ENCODE results near the gene PPP1R8. TPM values are rescaled to one million over a fixed set of nuclear protein-coding genes. Genes with fewer than 3 reads are reported as not detected.

The PPP1R8 gene
- total and polyA plus RNA-seq, 2 experiments from 2014 or later, result 13.4 to 50.5 TPM

GRCh38 chr1:27887215-27888021, 56.8 kb downstream of the PPP1R8 start:
- Histone ChIP-seq H2AFZ (no peak overlapping the region), H3K9me2 (ENCODE audit: insufficient read depth) (no peaks in the 10 kb centered on the region), H3K4me2 (no peak overlapping the region), H3K36me3 (ENCODE audit: insufficient read depth) (peaks cover 25% of the 10 kb centered on the region), H3K4me1 (ENCODE audit: insufficient read depth) (no peaks in the 10 kb centered on the region), H3K79me2 (replicated peaks; ENCODE audit: insufficient read depth) (no peaks in the 10 kb centered on the region), H3K27me3 (ENCODE audit: insufficient read depth) (no peaks in the 10 kb centered on the region), H3K4me3 (no peak overlapping the region), H3K27ac (ENCODE audit: low read depth) (no peak overlapping the region), H3F3A (replicated peaks; ENCODE audit: low read depth) (peaks cover 11% of the 10 kb centered on the region; the same call in 1 of the 2 replicates), H4K20me1 (replicated peaks; ENCODE audit: insufficient read depth) (peaks cover 6% of the 10 kb centered on the region; the same call in 1 of the 2 replicates)
- Mint-ChIP-seq H3K9me3 (no peaks in the 10 kb centered on the region), H3K4me3 (no peak overlapping the region), H3K36me3 (ENCODE audit: low read depth) (peaks cover 41% of the 10 kb centered on the region), H3K27me3 (ENCODE audit: insufficient read depth, low read depth, poor library complexity) (peaks cover 8% of the 10 kb centered on the region), H3K27ac (0 out of 2 replicates have a peak overlapping the region, but pooled peaks have one; percentile 59), H3K4me1 (no peaks in the 10 kb centered on the region)
- TF ChIP-seq NANOG (IDR thresholded peaks at IDR 0.05; ENCODE audit: borderline replicate concordance), result no peak
- TF ChIP-seq JUNB (IDR thresholded peaks at IDR 0.05; ENCODE audit: unreplicated experiment), result no peak
- no peak for TF ChIP-seq POLR2AphosphoS5 (IDR thresholded peaks at IDR 0.05; ENCODE audit: low read depth)
- no peak for TF ChIP-seq ZNF114 (CRISPR knock-in tag; IDR thresholded peaks at IDR 0.05)
- TF ChIP-seq REST (IDR thresholded peaks at IDR 0.05; ENCODE audit: unreplicated experiment), result no peak
- TF ChIP-seq, protein P1, sequence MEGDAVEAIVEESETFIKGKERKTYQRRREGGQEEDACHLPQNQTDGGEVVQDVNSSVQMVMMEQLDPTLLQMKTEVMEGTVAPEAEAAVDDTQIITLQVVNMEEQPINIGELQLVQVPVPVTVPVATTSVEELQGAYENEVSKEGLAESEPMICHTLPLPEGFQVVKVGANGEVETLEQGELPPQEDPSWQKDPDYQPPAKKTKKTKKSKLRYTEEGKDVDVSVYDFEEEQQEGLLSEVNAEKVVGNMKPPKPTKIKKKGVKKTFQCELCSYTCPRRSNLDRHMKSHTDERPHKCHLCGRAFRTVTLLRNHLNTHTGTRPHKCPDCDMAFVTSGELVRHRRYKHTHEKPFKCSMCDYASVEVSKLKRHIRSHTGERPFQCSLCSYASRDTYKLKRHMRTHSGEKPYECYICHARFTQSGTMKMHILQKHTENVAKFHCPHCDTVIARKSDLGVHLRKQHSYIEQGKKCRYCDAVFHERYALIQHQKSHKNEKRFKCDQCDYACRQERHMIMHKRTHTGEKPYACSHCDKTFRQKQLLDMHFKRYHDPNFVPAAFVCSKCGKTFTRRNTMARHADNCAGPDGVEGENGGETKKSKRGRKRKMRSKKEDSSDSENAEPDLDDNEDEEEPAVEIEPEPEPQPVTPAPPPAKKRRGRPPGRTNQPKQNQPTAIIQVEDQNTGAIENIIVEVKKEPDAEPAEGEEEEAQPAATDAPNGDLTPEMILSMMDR (conservative IDR thresholded peaks at IDR 0.05; ENCODE audit: low read depth in 2 of 2), result no peak
- ATAC-seq, result no peak
- DNase-seq (ENCODE audit: low spot score), result no peak

GRCh38 chr1:27889506-27889905, 58.9 kb downstream of the PPP1R8 start:
- peaks cover 53% of the 10 kb centered on the region for H3K36me3 Mint-ChIP-seq (ENCODE audit: low read depth)
- TF ChIP-seq STAT1 (IDR thresholded peaks at IDR 0.05; ENCODE audit: unreplicated experiment), result no peak
- TF ChIP-seq, protein P1 (conservative IDR thresholded peaks at IDR 0.05; ENCODE audit: low read depth in 2 of 2), result no peak
- no peak for TF ChIP-seq REST (IDR thresholded peaks at IDR 0.05; ENCODE audit: unreplicated experiment)
- TF ChIP-seq EZH2phosphoT487 (IDR thresholded peaks at IDR 0.05; ENCODE audit: unreplicated experiment), result no peak
- no peak for TF ChIP-seq EZH2 (IDR thresholded peaks at IDR 0.05; ENCODE audit: low read depth, unreplicated experiment)
- TF ChIP-seq NANOG (IDR thresholded peaks at IDR 0.05; ENCODE audit: borderline replicate concordance), result no peak
- TF ChIP-seq, protein P2, sequence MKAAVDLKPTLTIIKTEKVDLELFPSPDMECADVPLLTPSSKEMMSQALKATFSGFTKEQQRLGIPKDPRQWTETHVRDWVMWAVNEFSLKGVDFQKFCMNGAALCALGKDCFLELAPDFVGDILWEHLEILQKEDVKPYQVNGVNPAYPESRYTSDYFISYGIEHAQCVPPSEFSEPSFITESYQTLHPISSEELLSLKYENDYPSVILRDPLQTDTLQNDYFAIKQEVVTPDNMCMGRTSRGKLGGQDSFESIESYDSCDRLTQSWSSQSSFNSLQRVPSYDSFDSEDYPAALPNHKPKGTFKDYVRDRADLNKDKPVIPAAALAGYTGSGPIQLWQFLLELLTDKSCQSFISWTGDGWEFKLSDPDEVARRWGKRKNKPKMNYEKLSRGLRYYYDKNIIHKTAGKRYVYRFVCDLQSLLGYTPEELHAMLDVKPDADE (IDR thresholded peaks at IDR 0.05), result no peak

More at GRCh38 chr1:27889506-27889905, 58.9 kb downstream of the PPP1R8 start:
- H3K36me3 ChIP-seq (ENCODE audit: insufficient read depth), result peaks cover 45% of the 10 kb centered on the region
- H4K20me1 ChIP-seq (replicated peaks; ENCODE audit: insufficient read depth), result peaks cover 7% of the 10 kb centered on the region
- no peak overlapping the region for H3K4me3 Mint-ChIP-seq
- no peak overlapping the region for H3K27ac ChIP-seq (ENCODE audit: low read depth)
- ATAC-seq, result no peak
- no peak overlapping the region; the same call in 1 of the 2 replicates for H3K27ac Mint-ChIP-seq
- H3K4me3 ChIP-seq, result no peak overlapping the region
- H3K27me3 ChIP-seq (ENCODE audit: insufficient read depth), result no peaks in the 10 kb centered on the region
- no peak overlapping the region for H3K4me2 ChIP-seq
- no peak overlapping the region for H2AFZ ChIP-seq
- H3K4me1 ChIP-seq (ENCODE audit: insufficient read depth), result no peaks in the 10 kb centered on the region
- H3K4me1 Mint-ChIP-seq, result no peaks in the 10 kb centered on the region
- H3K27me3 Mint-ChIP-seq (ENCODE audit: insufficient read depth, low read depth, poor library complexity), result no peaks in the 10 kb centered on the region
- no peaks in the 10 kb centered on the region for H3K9me3 Mint-ChIP-seq
- no peaks in the 10 kb centered on the region for H3K9me2 ChIP-seq (ENCODE audit: insufficient read depth)
- H3F3A ChIP-seq (replicated peaks; ENCODE audit: low read depth), result peaks cover 11% of the 10 kb centered on the region; the same call in 1 of the 2 replicates
- no peaks in the 10 kb centered on the region for H3K79me2 ChIP-seq (replicated peaks; ENCODE audit: insufficient read depth)
- DNase-seq (ENCODE audit: low spot score), result no peak
